Measurements from ENCODE around the gene JAG1.

JAG1 gene

GRCh38 chr20:10699489-10699888 lies 25.7 kb upstream of the JAG1 start:
- no peak for DNase-seq

- DNase-seq = no peak
These were observed 22.9 kb upstream of the JAG1 start for GRCh38 chr20:10696650-10697049.

DNA sequence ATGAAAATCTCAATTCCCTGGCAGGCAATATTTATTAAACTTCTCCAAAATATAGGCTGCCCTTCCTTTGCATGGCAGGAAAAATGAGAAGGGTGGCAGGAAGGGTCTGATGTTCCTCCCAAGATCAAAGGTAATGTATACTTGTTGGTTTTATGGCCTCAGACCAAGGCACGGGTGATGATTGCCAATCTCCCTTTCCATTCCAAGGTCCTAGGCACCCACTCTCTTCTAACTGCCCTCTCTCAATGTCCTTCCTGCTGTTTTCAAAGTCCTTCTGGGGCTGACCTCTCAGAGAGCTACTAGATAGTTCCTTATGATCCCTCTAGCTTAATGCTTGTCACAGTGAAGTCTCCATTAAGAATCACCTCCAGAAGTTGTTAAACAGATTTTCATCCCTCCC lies 15.6 kb upstream of the JAG1 start:
- no peak for DNase-seq

DNA sequence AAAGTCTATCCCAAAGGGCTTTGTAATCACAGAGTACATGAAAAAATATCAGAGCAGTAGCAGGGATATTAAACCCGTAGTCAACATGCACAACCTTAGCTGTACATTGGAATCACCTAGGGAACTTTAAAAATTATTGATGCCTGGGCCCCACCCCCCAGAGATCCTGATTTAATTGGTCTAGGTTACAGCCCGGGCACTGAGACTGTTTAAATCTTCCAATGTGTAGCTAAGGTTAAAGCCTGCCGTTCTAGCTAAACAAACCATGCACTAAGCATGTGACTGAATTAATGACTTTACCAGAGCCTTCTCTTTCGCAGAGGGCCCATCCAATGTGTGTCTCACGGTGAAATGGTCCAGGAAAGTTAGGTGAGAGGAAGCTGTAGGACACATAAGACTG lies 14.1 kb upstream of the JAG1 start:
- DNase-seq = no peak

- DNase-seq = no peak
These were observed 12.7 kb upstream of the JAG1 start for GRCh38 chr20:10686356-10687133.

GRCh38 chr20:10683537-10683936 lies 9.7 kb upstream of the JAG1 start:
- no peak for DNase-seq

DNA sequence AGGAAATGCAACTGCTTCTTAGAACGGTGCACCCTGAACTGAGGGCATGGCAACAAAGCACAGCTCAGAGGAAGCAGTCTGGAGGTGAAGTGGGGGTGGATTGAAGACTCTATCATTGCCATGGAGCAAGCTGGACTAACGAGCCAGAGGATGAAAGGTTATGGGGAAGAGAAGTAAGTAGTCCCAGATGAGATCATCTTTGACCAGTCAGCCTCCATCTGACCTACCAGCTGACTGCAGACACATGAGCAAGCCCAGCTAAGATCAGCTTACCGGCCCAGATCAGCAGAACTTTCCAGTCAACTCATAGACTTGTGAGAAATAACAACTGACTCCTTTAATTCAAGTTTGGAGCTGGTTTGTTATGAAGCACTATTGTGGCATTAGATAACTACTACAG lies 9.1 kb upstream of the JAG1 start:
- DNase-seq = no peak

- no peak for DNase-seq
These were observed 7.7 kb upstream of the JAG1 start for GRCh38 chr20:10681494-10681893.

GRCh38 chr20:10680571-10680970 lies 6.8 kb upstream of the JAG1 start:
- DNase-seq = no peak

DNA sequence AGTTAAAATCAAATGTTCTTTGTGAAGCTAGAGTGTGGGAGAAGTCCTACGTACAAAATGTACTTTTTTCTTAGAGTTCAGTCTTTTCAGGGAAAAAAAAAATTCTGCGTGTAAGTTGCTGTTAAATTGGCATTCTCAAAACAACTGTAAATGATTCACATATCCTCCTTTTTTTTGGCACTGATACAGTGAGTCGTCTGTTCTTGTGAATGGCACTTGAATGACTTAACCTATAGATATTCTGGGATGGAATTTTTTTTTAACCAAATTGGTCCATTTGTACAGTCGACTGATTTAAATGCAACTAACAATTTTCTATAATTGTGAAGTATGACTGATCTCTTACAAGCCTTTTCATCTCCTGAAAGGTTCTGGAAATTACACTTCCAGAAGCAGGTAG lies 5.5 kb upstream of the JAG1 start:
- no peak for DNase-seq

DNA sequence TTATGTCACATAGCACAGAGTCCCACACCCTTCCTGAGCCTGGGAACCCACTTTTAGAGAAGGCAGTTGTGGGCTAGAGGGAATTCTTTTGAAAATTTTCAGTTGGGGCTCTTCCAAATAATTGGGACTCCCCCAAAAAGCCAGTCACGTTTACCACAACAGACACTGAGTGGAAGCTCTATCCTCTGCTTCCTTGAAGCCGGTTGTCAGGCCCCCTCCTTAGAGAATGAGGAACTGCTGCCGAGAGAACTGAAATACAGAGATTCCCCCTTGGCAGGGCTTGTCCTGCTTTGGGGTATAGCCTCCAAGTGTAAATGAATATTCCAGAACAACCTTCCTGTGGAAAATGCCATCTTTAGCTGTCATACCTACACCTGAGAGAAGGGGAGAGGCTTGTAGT lies 2.7 kb upstream of the JAG1 start:
- no peak for DNase-seq

GRCh38 chr20:10675450-10675848 lies 1.6 kb upstream of the JAG1 start:
- no peak for DNase-seq

DNA sequence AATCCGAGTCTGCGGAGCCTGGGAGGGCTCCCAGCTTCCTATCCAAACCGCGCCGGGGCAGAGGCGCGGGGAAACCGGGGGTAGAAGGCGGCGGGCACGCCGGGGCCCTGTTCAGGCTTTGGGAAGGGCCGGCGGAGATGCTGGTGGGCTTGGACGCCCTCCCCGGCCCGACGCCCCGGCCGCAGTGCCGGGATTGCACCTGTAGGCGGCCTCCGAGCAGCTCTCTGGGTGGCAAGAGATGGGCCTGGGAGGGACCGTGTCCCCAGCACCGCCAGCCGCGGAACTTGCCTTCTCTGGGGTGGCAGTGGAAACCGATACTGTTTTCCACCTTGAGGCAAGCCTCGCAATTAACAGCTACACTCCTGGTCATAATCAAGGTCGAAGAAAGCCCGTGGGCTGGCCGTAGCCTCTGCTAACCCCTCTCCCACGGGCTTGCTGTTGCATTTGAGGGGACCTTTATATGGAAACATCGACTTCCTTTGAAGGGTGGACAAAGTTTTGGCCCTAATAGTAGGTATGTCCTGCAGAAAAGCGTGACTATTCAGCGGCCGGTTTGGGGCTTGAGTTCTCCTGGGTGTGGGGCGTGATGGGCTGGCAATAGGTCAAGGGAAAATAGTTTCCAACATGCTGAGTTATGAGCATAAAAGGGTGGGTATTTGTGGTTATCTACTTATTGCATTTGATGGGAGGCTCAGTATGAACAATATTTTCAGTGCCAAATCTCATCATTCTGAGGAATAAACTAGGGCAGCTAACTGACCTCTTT lies 1.1 kb upstream of the JAG1 start:
- DNase-seq = no peak

GRCh38 chr20:10673176-10673841 lies 490 bp downstream of the JAG1 start:
- no peak for DNase-seq

GRCh38 chr20:10672624-10673127 lies 1.1 kb downstream of the JAG1 start:
- peak; percentile 12 for DNase-seq

GRCh38 chr20:10671919-10672623 lies 1.7 kb downstream of the JAG1 start:
- DNase-seq = no peak

DNA sequence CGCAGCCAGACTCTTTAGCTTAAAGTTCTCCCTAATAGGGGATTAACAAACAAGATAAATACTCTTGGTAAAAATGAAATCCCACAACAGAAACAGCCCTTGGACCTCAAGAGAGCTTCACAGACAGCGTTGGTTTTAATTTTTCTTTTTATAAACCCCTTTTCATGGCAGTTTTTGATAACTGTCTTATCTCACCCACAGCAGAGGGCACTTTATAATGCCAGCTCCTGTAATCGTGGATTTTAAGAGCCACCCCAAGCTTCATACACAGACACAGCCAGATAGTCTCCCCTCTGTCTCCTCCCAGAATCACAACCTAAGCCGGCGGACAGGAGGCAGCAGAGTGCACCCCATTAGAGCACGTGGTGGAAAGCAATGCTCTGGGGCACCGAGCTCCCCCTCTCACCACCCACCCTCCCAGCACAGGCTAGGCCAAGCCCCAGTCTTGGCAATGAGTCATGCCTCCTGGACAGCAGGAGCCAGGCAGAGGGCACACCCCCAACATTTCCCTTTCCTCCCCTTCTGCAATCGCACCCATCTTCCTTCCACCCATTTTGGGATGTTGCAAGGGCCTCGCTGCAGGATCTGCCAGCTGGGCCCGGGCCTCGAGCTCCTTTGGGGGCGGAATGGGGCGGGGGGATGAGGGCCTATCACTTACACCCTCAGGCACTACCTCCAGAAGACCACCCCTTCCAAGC lies 2.4 kb downstream of the JAG1 start:
- no peak for DNase-seq

- no peak for DNase-seq
These were observed 3.1 kb downstream of the JAG1 start for GRCh38 chr20:10670501-10671220.

DNA sequence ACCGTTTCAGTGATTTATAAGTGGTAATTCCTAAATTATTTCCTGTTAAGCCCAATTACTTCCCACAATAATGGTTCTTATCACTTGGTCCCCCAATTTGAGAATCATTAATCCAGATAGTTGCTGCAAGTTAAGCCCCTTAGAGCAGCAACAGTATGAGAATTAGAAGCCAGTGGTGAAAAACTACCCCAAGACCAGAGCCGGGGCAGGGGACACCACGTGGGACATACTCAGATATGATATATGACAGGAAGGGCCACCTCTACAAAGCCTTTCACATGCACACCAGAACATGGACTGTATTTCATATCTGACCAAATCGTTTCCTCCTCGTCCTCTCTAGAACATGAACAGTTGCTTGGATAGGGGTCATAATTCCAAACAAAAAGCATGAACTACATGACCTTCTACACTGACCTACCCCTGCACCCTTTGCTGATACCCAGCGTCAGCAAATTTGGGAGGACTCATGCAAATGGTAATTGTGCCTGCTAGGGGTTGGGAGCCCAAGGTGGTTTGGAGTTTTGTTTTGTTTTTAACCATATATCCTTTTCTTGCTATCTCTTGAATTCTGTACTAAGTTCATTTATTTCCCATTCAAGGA lies 3.9 kb downstream of the JAG1 start:
- no peak for DNase-seq

GRCh38 chr20:10668677-10669368 lies 5.0 kb downstream of the JAG1 start:
- DNase-seq = no peak

Measured in central memory CD4-positive, alpha-beta T cell (primary cell).